H1 (cell line): Measurements from ENCODE around the gene HTR3B. TPM values are rescaled to one million over a fixed set of nuclear protein-coding genes. Genes with fewer than 3 reads are reported as not detected.

Experiments used
- CTCF ChIA-PET: fragments of 300-600 bp; sonication (Branson Sonifier 250); formaldehyde crosslinking; loops from one replicate; lab custom pipeline; 2021; ENCODE audit not compliant: partially characterized antibody; lab: Charles Lee
- POLR2A ChIA-PET: fragments of 300-600 bp; sonication (Branson Sonifier 250); formaldehyde crosslinking; loops from one replicate; lab custom pipeline; 2021; ENCODE audit warnings: inconsistent platforms; ENCODE audit not compliant: partially characterized antibody; lab: Charles Lee
- DNase-seq, 2 experiments: peaks; one replicate each; pipeline versions ENCODE4 v3.0.0 to v3.0.0-alpha.2; 2010 to 2022; ENCODE audit warnings: low spot score in 2 of 2, low read depth in 1 of 2, mixed read lengths in 1 of 2
- FAIRE-seq: peaks from 2 replicates; lab custom pipeline; 2011; peaks lifted over from hg19 to GRCh38; lab: Jason Lieb, UNC
- H2AFZ ChIP-seq: 2 replicates; pipeline ENCODE4 v1.8.1; 2012; ENCODE audit warnings: low read length, inconsistent platforms
- H2AK5ac ChIP-seq: 2 replicates; pipeline ENCODE4 v1.6.1; 2013; ENCODE audit warnings: low read depth, low read length
- H2BK120ac ChIP-seq: replicated peaks from 2 replicates; pipeline ENCODE3; 2013; ENCODE audit warnings: low read depth, low read length, inconsistent platforms
- H2BK12ac ChIP-seq: 2 replicates; pipeline ENCODE4 v1.6.1; 2013; ENCODE audit warnings: low read depth, low read length
- H2BK15ac ChIP-seq: 2 replicates; pipeline ENCODE4 v1.6.1; 2013; ENCODE audit warnings: low read length
- H2BK20ac ChIP-seq: 2 replicates; pipeline ENCODE4 v1.6.1; 2013; ENCODE audit warnings: low read length
- H2BK5ac ChIP-seq: 2 replicates; pipeline ENCODE4 v1.6.1; 2013; ENCODE audit warnings: low read depth, low read length
- H3K14ac ChIP-seq: 2 replicates; pipeline ENCODE4 v1.6.1; 2013; ENCODE audit warnings: inconsistent platforms; ENCODE audit not compliant: insufficient read length
- H3K18ac ChIP-seq: 2 replicates; pipeline ENCODE4 v1.6.1; 2013; ENCODE audit warnings: low read length; ENCODE audit errors: extremely low read depth
- H3K23ac ChIP-seq: 2 replicates; pipeline ENCODE4 v1.6.1; 2013; ENCODE audit warnings: inconsistent platforms; ENCODE audit not compliant: insufficient read length
- H3K23me2 ChIP-seq: 2 replicates; pipeline ENCODE4 v1.6.1; 2013; ENCODE audit warnings: low read depth, low read length
- H3K27ac ChIP-seq: 2 replicates; pipeline ENCODE4 v1.6.1; 2011; ENCODE audit warnings: low read depth, low read length, inconsistent platforms
- H3K27me3 ChIP-seq, 4 experiments: replicated peaks in 1 of 4; 1 replicate in 1 of 4; 2 replicates in 3 of 4; pipeline versions ENCODE4 v1.6.1 to v1.8.1; 2011 to 2013; ENCODE audit warnings: low read length in 3 of 4, mild to moderate bottlenecking in 3 of 4, inconsistent platforms in 2 of 4, mixed read lengths in 2 of 4, moderate library complexity in 1 of 4; ENCODE audit not compliant: control insufficient read depth in 3 of 4, insufficient read depth in 3 of 4; ENCODE audit errors: extremely low read depth in 1 of 4
- H3K36me3 ChIP-seq, 4 experiments: 2 replicates each; pipeline versions ENCODE4 v1.6.1 to v1.8.1; 2011 to 2013; ENCODE audit warnings: mild to moderate bottlenecking in 4 of 4, low read length in 3 of 4, moderate library complexity in 2 of 4, control low read depth in 1 of 4, inconsistent platforms in 1 of 4; ENCODE audit not compliant: insufficient read depth in 4 of 4, control insufficient read depth in 2 of 4
- H3K4ac ChIP-seq: replicated peaks from 2 replicates; pipeline ENCODE3; 2013; ENCODE audit warnings: low read length, low read depth, mixed read lengths, inconsistent platforms; ENCODE audit not compliant: insufficient read length
- H3K4me1 ChIP-seq, 4 experiments: replicated peaks in 1 of 4; 1 replicate in 1 of 4; 2 replicates in 3 of 4; pipeline versions ENCODE4 v1.6.1 to v1.8.1; 2011 to 2013; ENCODE audit warnings: low read length in 3 of 4, inconsistent platforms in 2 of 4, mixed read lengths in 1 of 4; ENCODE audit not compliant: insufficient read depth in 4 of 4, control insufficient read depth in 3 of 4
- H3K4me2 ChIP-seq, 2 experiments: 2 replicates each; pipeline versions ENCODE4 v1.6.1 to v1.8.1; 2011 to 2013; ENCODE audit warnings: low read depth in 2 of 2, low read length in 2 of 2, control low read depth in 1 of 2, inconsistent platforms in 1 of 2, mild to moderate bottlenecking in 1 of 2; ENCODE audit not compliant: insufficient read depth in 1 of 2
- H3K4me3 ChIP-seq, 4 experiments: fragments of 200-600, 300-600 bp in 1 of 4; sonication (generic), shearing (Covaris generic), sonication (Bioruptor Twin) in 1 of 4; 2 replicates each; pipeline versions ENCODE4 v1.5.1 to v1.8.1; 2011 to 2016; ENCODE audit warnings: low read length in 4 of 4, low read depth in 3 of 4, control low read depth in 2 of 4, inconsistent platforms in 2 of 4, mild to moderate bottlenecking in 2 of 4, mixed read lengths in 1 of 4, moderate library complexity in 1 of 4; ENCODE audit not compliant: insufficient read depth in 2 of 4; ENCODE audit errors: extremely low read depth in 1 of 4
- H3K56ac ChIP-seq: replicated peaks from 2 replicates; pipeline ENCODE3; 2013; ENCODE audit warnings: low read depth, mild to moderate bottlenecking, mixed read lengths, low read length, inconsistent platforms; ENCODE audit not compliant: insufficient read length
- H3K79me1 ChIP-seq: 2 replicates; pipeline ENCODE4 v1.6.1; 2013; ENCODE audit warnings: low read depth, low read length, control low read depth
- H3K79me2 ChIP-seq, 2 experiments: 2 replicates each; pipeline versions ENCODE4 v1.6.1 to v1.8.1; 2012 to 2013; ENCODE audit warnings: low read length in 2 of 2, mild to moderate bottlenecking in 2 of 2, inconsistent platforms in 1 of 2; ENCODE audit not compliant: insufficient read depth in 2 of 2, control insufficient read depth in 1 of 2
- H3K9ac ChIP-seq, 4 experiments: replicated peaks in 1 of 4; 1 replicate in 1 of 4; 2 replicates in 3 of 4; pipeline versions ENCODE4 v1.6.1 to v1.8.1; 2011 to 2013; ENCODE audit warnings: low read depth in 3 of 4, low read length in 3 of 4, control low read depth in 2 of 4, mild to moderate bottlenecking in 2 of 4, moderate library complexity in 2 of 4, inconsistent platforms in 1 of 4; ENCODE audit errors: extremely low read depth in 1 of 4
- H3K9me3 ChIP-seq, 2 experiments: 2 replicates each; pipeline versions ENCODE4 v1.6.1 to v1.8.1; 2012 to 2013; ENCODE audit warnings: mild to moderate bottlenecking in 2 of 2, moderate library complexity in 2 of 2, control low read depth in 1 of 2, inconsistent platforms in 1 of 2, low read depth in 1 of 2, low read length in 1 of 2, mixed read lengths in 1 of 2; ENCODE audit not compliant: insufficient read depth in 2 of 2
- H4K20me1 ChIP-seq, 2 experiments: replicated peaks in 1 of 2; 2 replicates each; pipeline versions ENCODE3 to v1.8.1; 2011 to 2013; ENCODE audit warnings: inconsistent platforms in 2 of 2, low read length in 2 of 2, mild to moderate bottlenecking in 1 of 2; ENCODE audit not compliant: insufficient read depth in 2 of 2, control insufficient read depth in 1 of 2
- H4K5ac ChIP-seq: 2 replicates; pipeline ENCODE4 v1.6.1; 2013; ENCODE audit warnings: low read length, low read depth, mixed read lengths, inconsistent platforms; ENCODE audit not compliant: insufficient read length
- H4K8ac ChIP-seq: 2 replicates; pipeline ENCODE4 v1.8.0; 2013; ENCODE audit warnings: mild to moderate bottlenecking, moderate library complexity, low read length, inconsistent platforms; ENCODE audit not compliant: insufficient read depth; ENCODE audit errors: extremely low read depth
- H4K91ac ChIP-seq: replicated peaks from 2 replicates; pipeline ENCODE3; 2013; ENCODE audit warnings: low read length, mixed read lengths, inconsistent platforms; ENCODE audit not compliant: insufficient read length
- BCL11A ChIP-seq, 2 experiments: IDR thresholded peaks; one replicate each; pipeline ENCODE4 v1.6.1; 2011; ENCODE audit warnings: low read depth in 2 of 2, low read length in 2 of 2, mild to moderate bottlenecking in 2 of 2
- CTBP2 ChIP-seq: IDR thresholded peaks from 2 replicates; pipeline ENCODE4 v1.7.0; 2011; ENCODE audit warnings: borderline replicate concordance, mild to moderate bottlenecking, moderate library complexity, mixed read lengths, low read length; ENCODE audit not compliant: insufficient read depth, insufficient read length
- GTF2F1 ChIP-seq: IDR thresholded peaks from 2 replicates; pipeline ENCODE4 v1.6.1; 2012; ENCODE audit warnings: low read depth, low read length, improper control_type of control experiment, borderline replicate concordance
- NANOG ChIP-seq: IDR thresholded peaks from 2 replicates; pipeline ENCODE4 v1.6.1; 2011; ENCODE audit warnings: low read length, low read depth, mild to moderate bottlenecking, inconsistent platforms; ENCODE audit not compliant: insufficient read depth, poor library complexity, severe bottlenecking
- RNF2 ChIP-seq: fragments of 200-900, 300-1000 bp; sonication (generic); IDR thresholded peaks from 2 replicates; pipeline ENCODE4 v1.7.1; 2016; ENCODE audit warnings: borderline replicate concordance, low read depth, mild to moderate bottlenecking, antibody characterized with exemption, low read length; ENCODE audit not compliant: poor library complexity, severe bottlenecking; ENCODE audit errors: missing control alignments
- SAP30 ChIP-seq: fragments of 300-600 bp; sonication (generic); IDR thresholded peaks from 2 replicates; pipeline ENCODE4 v1.7.1; 2012; ENCODE audit warnings: low read length, moderate library complexity, mild to moderate bottlenecking, inconsistent platforms; ENCODE audit not compliant: insufficient read depth, insufficient replicate concordance
- SUZ12 ChIP-seq: fragments of 200-600 bp; sonication (generic); IDR thresholded peaks from 2 replicates; pipeline ENCODE4 v1.6.1; 2012; ENCODE audit warnings: mild to moderate bottlenecking, inconsistent platforms, low read length, moderate library complexity, mixed read lengths
- TEAD4 ChIP-seq: IDR thresholded peaks from 2 replicates; pipeline ENCODE4 v1.6.1; 2012; ENCODE audit warnings: low read depth, low read length, inconsistent platforms, mixed read lengths
- WGBS, 2 experiments: shearing (Covaris generic) in 1 of 2; methylation state at CpG; one replicate each; pipeline versions ENCODE4 v1.1.6 to v1.1.7; 2013 to 2015; ENCODE audit warnings: low lambda C conversion rate in 2 of 2, mixed read lengths in 2 of 2, inconsistent platforms in 1 of 2, low coverage in 1 of 2, missing lambda C conversion rate in 1 of 2; ENCODE audit not compliant: insufficient replicate concordance in 2 of 2, insufficient coverage in 1 of 2, insufficient read length in 1 of 2; ENCODE audit errors: extremely low coverage in 1 of 2, missing lambda C conversion rate in 1 of 2; 5-methylcytosine and 5-hydroxymethylcytosine counted together
- polyA plus RNA-seq, 7 experiments: library from polyadenylated mRNA; depleted of rRNA in 3 of 7; stranded (reverse) in 5 of 7; unstranded in 2 of 7; fragments of >200 nt in 5 of 7; fragments of 200-250 nt in 2 of 7; gene quantifications; 1 replicate in 5 of 7; 2 replicates in 1 of 7; 4 replicates in 1 of 7; pipeline versions ENCODE4 v1.2.1 to v1.2.3, GENCODE V29; 2011 to 2013; ENCODE audit warnings: missing spikeins in 2 of 7, mixed read lengths in 2 of 7
- total RNA-seq: library from RNA; stranded (reverse); fragmentation: NEBNext Ultra II Directional; extraction: Animal tissue kit (Norgen Biotek cat#: 25700); gene quantifications from 2 replicates; pipeline ENCODE4 v1.2.1, GENCODE V29; 2021
- TF ChIP-seq, protein P1 (sequence below): IDR thresholded peaks from 2 replicates; pipeline ENCODE4 v1.6.1; 2012; ENCODE audit warnings: low read length, inconsistent platforms

Gene HTR3B
- total and polyA plus RNA-seq, 2 of the 8 experiments (the other 6 are each of a cell fraction or from before 2014, with no cell fraction given) = not detected

- peak overlapping the region; percentile 50; the same call in 1 of the 2 replicates for H2BK5ac ChIP-seq
- peaks cover 0 to 1% of the 10 kb centered on the region in 2 experiments for H4K20me1 ChIP-seq
- no peak for FAIRE-seq
- H3K9me3 ChIP-seq = no peaks in the 10 kb centered on the region
- H2BK20ac ChIP-seq = no peak overlapping the region
- no peak overlapping the region for H3K27ac ChIP-seq
- H3K56ac ChIP-seq = no peak overlapping the region
- H3K23me2 ChIP-seq = no peaks in the 10 kb centered on the region
- no peak overlapping the region for H4K5ac ChIP-seq
- ChIA-PET POLR2A (interaction anchor here (4.6 kb wide), 1 partner anchor 8 kb away, joined by 23 read pairs; no protein-coding TSS in a partner anchor), CTCF (interaction anchor here (1.0 to 1.6 kb wide), 2 partner anchors 12 to 39 kb away, joined by 3 read pairs; no protein-coding TSS in a partner anchor)
- 76% methylated on average over 6 of the region's 6 CpGs; no CpG with 5 or more reads in 1 of the 2 experiments for WGBS, 2 experiments
- H2BK15ac ChIP-seq = no peak overlapping the region
- no peak overlapping the region for H3K4me3 ChIP-seq
- no peak overlapping the region for H3K4ac ChIP-seq
- H4K91ac ChIP-seq = peak overlapping the region; percentile 79
- no peaks in the 10 kb centered on the region; the same call in 1 of the 2 replicates for H3K79me1 ChIP-seq
- no peak overlapping the region for H3K14ac ChIP-seq
- DNase-seq = no peak
- no peaks in the 10 kb centered on the region for H3K27me3 ChIP-seq
- peak overlapping the region; percentile 93 for H2BK120ac ChIP-seq
- no peak overlapping the region for H2AFZ ChIP-seq
- no peak overlapping the region for H4K8ac ChIP-seq
- H2BK12ac ChIP-seq = 0 out of 2 replicates have a peak overlapping the region, but pooled peaks have one; percentile 29
- H3K36me3 ChIP-seq = peaks cover 4 to 32% (median 10%) of the 10 kb centered on the region in 4 experiments; a peak in 6 of 8 replicates
- H2AK5ac ChIP-seq = no peak overlapping the region
- peaks cover 2 to 35% (median 6%) of the 10 kb centered on the region in 4 experiments; a peak in 6 of 7 replicates for H3K4me1 ChIP-seq
- no peak overlapping the region for H3K9ac ChIP-seq
- H3K4me2 ChIP-seq = no peak overlapping the region
- no peak overlapping the region for H3K23ac ChIP-seq
- H3K79me2 ChIP-seq = peaks cover 3 to 78% of the 10 kb centered on the region in 2 experiments; a peak in 3 of 4 replicates
- H3K18ac ChIP-seq = no peak overlapping the region
- TF ChIP-seq, protein P1, sequence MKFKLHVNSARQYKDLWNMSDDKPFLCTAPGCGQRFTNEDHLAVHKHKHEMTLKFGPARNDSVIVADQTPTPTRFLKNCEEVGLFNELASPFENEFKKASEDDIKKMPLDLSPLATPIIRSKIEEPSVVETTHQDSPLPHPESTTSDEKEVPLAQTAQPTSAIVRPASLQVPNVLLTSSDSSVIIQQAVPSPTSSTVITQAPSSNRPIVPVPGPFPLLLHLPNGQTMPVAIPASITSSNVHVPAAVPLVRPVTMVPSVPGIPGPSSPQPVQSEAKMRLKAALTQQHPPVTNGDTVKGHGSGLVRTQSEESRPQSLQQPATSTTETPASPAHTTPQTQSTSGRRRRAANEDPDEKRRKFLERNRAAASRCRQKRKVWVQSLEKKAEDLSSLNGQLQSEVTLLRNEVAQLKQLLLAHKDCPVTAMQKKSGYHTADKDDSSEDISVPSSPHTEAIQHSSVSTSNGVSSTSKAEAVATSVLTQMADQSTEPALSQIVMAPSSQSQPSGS = no peak
- TF ChIP-seq CTBP2 = no peak
- TF ChIP-seq TEAD4 = no peak
- no peak for TF ChIP-seq RNF2
- no peak for TF ChIP-seq BCL11A (IDR thresholded peaks at IDR 0.05; ENCODE audit: low read depth in 2 of 2, low read length in 2 of 2)
- TF ChIP-seq GTF2F1 = no peak
- TF ChIP-seq SAP30 = no peak
- no peak for TF ChIP-seq NANOG
- TF ChIP-seq SUZ12 = no peak
Measured at GRCh38 chr11:113855803-113856202, 48.8 kb upstream of the HTR3B start.
